NB4 (cell line): ENCODE data around the gene CLCF1.
A peak's percentile ranks its signal among the peaks of the same experiment; 100 is the strongest.

ENCODE experiments used
- DNase-seq: peaks from one replicate; pipeline ENCODE4 v3.0.0; 2010; ENCODE audit warnings: low read depth
- H3K4me3 ChIP-seq: one replicate; pipeline ENCODE4 v1.5.1; 2011; ENCODE audit warnings: mild to moderate bottlenecking, low read depth, low read length, moderate library complexity
- CTCF ChIP-seq: IDR thresholded peaks from one replicate; pipeline ENCODE4 v1.5.1; 2012; ENCODE audit warnings: low read depth, low read length
- MAX ChIP-seq: IDR thresholded peaks from 2 replicates; pipeline ENCODE4 v1.6.1; 2011; ENCODE audit warnings: low read depth, low read length
- MYC ChIP-seq: IDR thresholded peaks from 2 replicates; pipeline ENCODE4 v1.6.1; 2011; ENCODE audit warnings: low read depth, low read length
- POLR2A ChIP-seq: IDR thresholded peaks from 2 replicates; pipeline ENCODE4 v1.6.1; 2011; ENCODE audit warnings: mild to moderate bottlenecking; ENCODE audit not compliant: insufficient read length; ENCODE audit errors: extremely low read depth

The CLCF1 gene

GRCh38 chr11:67349928-67350465 lies 23.4 kb downstream of the CLCF1 start:
- TF ChIP-seq MYC (no peak), MAX (no peak), CTCF (no peak), POLR2A (no peak)
- no peak overlapping the region for H3K4me3 ChIP-seq

GRCh38 chr11:67349457-67349856 lies 23.9 kb downstream of the CLCF1 start:
- H3K4me3 ChIP-seq = no peak overlapping the region
- TF ChIP-seq CTCF (no peak), MAX (no peak), POLR2A (no peak), MYC (no peak)
- DNase-seq = no peak

More at GRCh38 chr11:67349928-67350465, 23.4 kb downstream of the CLCF1 start:
- DNase-seq = no peak

- no peak for TF ChIP-seq MYC
- TF ChIP-seq POLR2A = no peak
- no peak for TF ChIP-seq MAX
- no peak for TF ChIP-seq CTCF
- DNase-seq = no peak
- H3K4me3 ChIP-seq = no peak overlapping the region
These were observed 24.4 kb downstream of the CLCF1 start for GRCh38 chr11:67349036-67349435.

GRCh38 chr11:67347964-67348749 lies 25.2 kb downstream of the CLCF1 start:
- TF ChIP-seq CTCF (no peak), MYC (no peak), POLR2A (no peak), MAX (no peak)
- DNase-seq = no peak

GRCh38 chr11:67345920-67346819 lies 27.2 kb downstream of the CLCF1 start:
- H3K4me3 ChIP-seq = no peak overlapping the region
- peak; percentile 64 for DNase-seq
- peak; percentile 95 for TF ChIP-seq CTCF
- TF ChIP-seq POLR2A = no peak
- no peak for TF ChIP-seq MYC

More at GRCh38 chr11:67347964-67348749, 25.2 kb downstream of the CLCF1 start:
- no peak overlapping the region for H3K4me3 ChIP-seq
